OCI-LY7 (cell line): ENCODE data around the gene ARSH. TPM values are rescaled to one million over a fixed set of nuclear protein-coding genes. Genes with fewer than 3 reads are reported as not detected.

Experiments
- Bru-seq: library from RNA; stranded (reverse); fragments of 400-500 nt; gene quantifications from one replicate; lab custom pipeline; 2021; lab: Mats Ljungman, UMichigan
- BruChase-seq, 2 experiments: library from RNA; stranded (reverse); fragments of 400-500 nt; gene quantifications; one replicate each; lab custom pipeline; 2021; lab: Mats Ljungman, UMichigan
- BruUV-seq: library from RNA; stranded (reverse); fragments of 400-500 nt; replicated peaks from 2 replicates; lab custom pipeline; 2021; lab: Mats Ljungman, UMichigan
- CTCF ChIA-PET: fragments of 300-600 bp; sonication (Branson Sonifier 250); formaldehyde crosslinking; loops from one replicate; lab custom pipeline; 2022; ENCODE audit warnings: antibody characterized with exemption; ENCODE audit not compliant: unreplicated experiment; lab: Charles Lee
- POLR2A ChIA-PET: fragments of 300-600 bp; sonication (Branson Sonifier 250); formaldehyde crosslinking; loops from one replicate; lab custom pipeline; 2022; ENCODE audit warnings: antibody characterized with exemption; lab: Charles Lee
- DNase-seq: peaks from one replicate; pipeline ENCODE4 v3.0.0-alpha.2; 2015; ENCODE audit warnings: low spot score
- H2AFZ ChIP-seq: fragments of 200-600 bp; sonication (generic), shearing (Covaris generic); 2 replicates; pipeline ENCODE4 v1.6.1; 2014; ENCODE audit warnings: mild to moderate bottlenecking, antibody characterized with exemption, low read length, moderate library complexity
- H3K27ac ChIP-seq: fragments of 200-600 bp; sonication (generic); 2 replicates; pipeline ENCODE4 v1.5.1; 2014; ENCODE audit warnings: mixed run types, low read depth, mild to moderate bottlenecking, moderate library complexity, low read length, inconsistent platforms; ENCODE audit not compliant: poor library complexity, severe bottlenecking
- H3K36me3 ChIP-seq: fragments of 200-600 bp; sonication (generic); 2 replicates; pipeline ENCODE4 v1.6.1; 2014; ENCODE audit warnings: mild to moderate bottlenecking, antibody characterized with exemption, low read length, moderate library complexity, mixed read lengths; ENCODE audit not compliant: insufficient read depth
- H3K4me1 ChIP-seq: fragments of 200-600 bp; sonication (generic); 2 replicates; pipeline ENCODE4 v1.5.1; 2014; ENCODE audit warnings: mild to moderate bottlenecking, low read length; ENCODE audit not compliant: insufficient read depth, poor library complexity, severe bottlenecking
- H3K4me2 ChIP-seq: fragments of 200-600 bp; sonication (generic); 2 replicates; pipeline ENCODE4 v1.6.1; 2014; ENCODE audit warnings: mild to moderate bottlenecking, low read length
- H3K4me3 ChIP-seq: fragments of 200-600 bp; sonication (generic); 2 replicates; pipeline ENCODE4 v1.5.1; 2014; ENCODE audit warnings: mild to moderate bottlenecking, low read depth, low read length; ENCODE audit not compliant: poor library complexity, severe bottlenecking
- H3K79me2 ChIP-seq: fragments of 200-600 bp; sonication (generic); 2 replicates; pipeline ENCODE4 v1.6.1; 2016; ENCODE audit warnings: low read depth, mild to moderate bottlenecking, low read length, moderate library complexity, mixed read lengths; ENCODE audit not compliant: insufficient read depth
- H3K9me2 ChIP-seq: fragments of 200-600 bp; sonication (generic); 2 replicates; pipeline ENCODE4 v1.6.1; 2016; ENCODE audit warnings: mild to moderate bottlenecking, low read length, mixed read lengths; ENCODE audit not compliant: insufficient read depth
- H3K9me3 ChIP-seq: fragments of 200-600 bp; sonication (generic); 2 replicates; pipeline ENCODE4 v1.6.1; 2014; ENCODE audit warnings: mild to moderate bottlenecking, mixed run types, low read length, mixed read lengths
- H4K20me1 ChIP-seq: fragments of 200-600 bp; sonication (generic); 2 replicates; pipeline ENCODE4 v1.6.1; 2014; ENCODE audit warnings: mild to moderate bottlenecking, antibody characterized with exemption, low read length, moderate library complexity, mixed read lengths; ENCODE audit not compliant: insufficient read depth
- CTCF ChIP-seq: fragments of 200-600 bp; sonication (generic); conservative IDR thresholded peaks from 2 replicates; pipeline ENCODE4 v1.5.1; 2014; ENCODE audit warnings: mild to moderate bottlenecking, antibody characterized with exemption, low read length, moderate library complexity, mixed read lengths
- EZH2phosphoT487 ChIP-seq: fragments of 200-600 bp; sonication (generic); IDR thresholded peaks from 2 replicates; pipeline ENCODE4 v1.6.1; 2018; ENCODE audit warnings: low read depth, borderline replicate concordance, mild to moderate bottlenecking, mixed run types, antibody characterized with exemption, low read length, moderate library complexity, mixed read lengths
- intact Hi-C: fragments of 100-400 bp; cut with micrococcal nuclease; formaldehyde crosslinking; loops from one replicate; pipeline ENCODE4 v1.10.0; 2022; ENCODE audit not compliant: unreplicated experiment
- long read RNA-seq: library from polyadenylated mRNA; stranded (forward); transcript quantifications from one replicate; pipeline ENCODE4 v2.0.0, GENCODE V29; 2022
- total RNA-seq, 2 experiments: library from RNA; depleted of rRNA in 1 of 2; stranded (reverse); fragments of >200 nt in 1 of 2; shearing (Covaris generic) in 1 of 2; gene quantifications; 2 replicates each; pipeline ENCODE4 v1.2.3, GENCODE V29; 2014 to 2022

ARSH gene
- not detected in 2 replicates for total RNA-seq (2014; rRNA removed; shearing (Covaris generic))
- not detected in 2 replicates for total RNA-seq (2022)
- not detected for Bru-seq, nascent RNA
- BruChase-seq, experiment 1, labeled RNA remaining after a 6-hour chase, result not detected
- BruChase-seq, experiment 2, labeled RNA remaining after a 2-hour chase, result not detected
- long read RNA-seq, result 0 reads

- Histone ChIP-seq H2AFZ (no peak within 1 kb of the TSS), H3K79me2 (no peaks in the 10 kb centered on the region), H3K4me2 (no peak within 1 kb of the TSS), H3K9me3 (no peaks in the 10 kb centered on the region), H4K20me1 (no peaks in the 10 kb centered on the region), H3K9me2 (no peaks in the 10 kb centered on the region), H3K27ac (no peak within 1 kb of the TSS), H3K4me1 (no peaks in the 10 kb centered on the region), H3K4me3 (no peak within 1 kb of the TSS), H3K36me3 (no peaks in the 10 kb centered on the region)
- no TSS peak for BruUV-seq
- ChIA-PET CTCF (no interaction called here), POLR2A (no interaction called here)
- no peak for DNase-seq
- intact Hi-C loops, result no loop called here
- no peak for TF ChIP-seq EZH2phosphoT487
- TF ChIP-seq CTCF, result no peak
Observed at GRCh38 chrX:3006495-3006894, at the start of gene ARSH. Gene ARSH, plus strand, starts transcription at chrX:3006546. Its CDS starts 67 bp downstream, at chrX:3006613.

GRCh38 chrX:2958199-2958598 lies 48.1 kb upstream of the ARSH start:
- no peaks in the 10 kb centered on the region for H3K79me2 ChIP-seq
- H2AFZ ChIP-seq, result no peak overlapping the region
- ChIA-PET POLR2A (no interaction called here), CTCF (no interaction called here)
- BruUV-seq, result no TSS peak
- DNase-seq, result no peak
- H3K4me2 ChIP-seq, result no peak overlapping the region
- TF ChIP-seq CTCF, result no peak
- no peak for TF ChIP-seq EZH2phosphoT487
- H3K36me3 ChIP-seq, result no peaks in the 10 kb centered on the region
- no peaks in the 10 kb centered on the region for H4K20me1 ChIP-seq
- no peaks in the 10 kb centered on the region for H3K9me3 ChIP-seq
- intact Hi-C loops, result no loop called here
- no peaks in the 10 kb centered on the region for H3K4me1 ChIP-seq
- no peaks in the 10 kb centered on the region for H3K9me2 ChIP-seq
- H3K4me3 ChIP-seq, result no peak overlapping the region
- no peak overlapping the region for H3K27ac ChIP-seq

- Histone ChIP-seq H3K4me1 (no peaks in the 10 kb centered on the region), H3K9me2 (no peaks in the 10 kb centered on the region), H4K20me1 (no peaks in the 10 kb centered on the region), H3K79me2 (no peaks in the 10 kb centered on the region), H3K4me3 (no peak overlapping the region), H3K27ac (no peak overlapping the region), H3K9me3 (no peaks in the 10 kb centered on the region), H2AFZ (no peak overlapping the region), H3K36me3 (no peaks in the 10 kb centered on the region), H3K4me2 (no peak overlapping the region)
- CTCF ChIA-PET, result no interaction called here
- intact Hi-C loops, result no loop called here
- POLR2A ChIA-PET, result no interaction called here
- no peak for DNase-seq
- BruUV-seq, result no TSS peak
- TF ChIP-seq EZH2phosphoT487 (no peak), CTCF (no peak)
Observed at GRCh38 chrX:2960861-2961515, 45.4 kb upstream of the ARSH start.
